ENCODE results near the gene CERS6.

Gene CERS6

DNA sequence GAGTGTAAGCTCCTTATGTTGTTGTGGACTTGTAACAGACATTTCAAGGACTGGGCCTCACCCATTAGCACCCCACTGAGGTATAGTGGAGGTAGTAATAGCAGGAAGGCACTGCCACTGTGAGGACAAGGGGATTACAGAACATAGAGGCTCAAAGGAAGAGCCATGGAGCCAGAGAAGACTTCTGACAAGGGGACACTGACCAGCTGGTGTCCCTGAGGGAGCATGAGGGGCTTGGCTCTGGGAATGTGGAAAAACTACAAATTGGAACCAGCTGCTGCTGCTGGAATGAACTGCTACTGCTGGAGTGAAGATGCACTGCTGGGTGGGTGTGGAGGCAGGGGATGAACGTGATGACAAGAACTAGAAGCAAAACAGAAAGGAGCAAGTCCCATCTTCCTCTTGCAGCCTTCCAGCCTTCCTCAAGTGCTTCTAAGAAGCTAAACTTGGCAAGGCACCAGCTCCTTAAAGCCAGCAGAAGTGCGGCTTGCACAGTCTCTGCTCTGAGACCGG is 179.0 kb downstream of the CERS6 start:
- no peaks in the 10 kb centered on the region for H3K9me3 ChIP-seq (ENCODE audit: control insufficient read depth, insufficient read depth, low read depth, low read length)
- H3K36me3 ChIP-seq (ENCODE audit: control insufficient read depth in 2 of 2, insufficient read depth in 1 of 2, low read length in 2 of 2) = no peaks in the 10 kb centered on the region
- peak; percentile 43 for TF ChIP-seq ZIC2 (tag by site-specific recombination; IDR thresholded peaks at IDR 0.05)
- TF ChIP-seq, protein P1, sequence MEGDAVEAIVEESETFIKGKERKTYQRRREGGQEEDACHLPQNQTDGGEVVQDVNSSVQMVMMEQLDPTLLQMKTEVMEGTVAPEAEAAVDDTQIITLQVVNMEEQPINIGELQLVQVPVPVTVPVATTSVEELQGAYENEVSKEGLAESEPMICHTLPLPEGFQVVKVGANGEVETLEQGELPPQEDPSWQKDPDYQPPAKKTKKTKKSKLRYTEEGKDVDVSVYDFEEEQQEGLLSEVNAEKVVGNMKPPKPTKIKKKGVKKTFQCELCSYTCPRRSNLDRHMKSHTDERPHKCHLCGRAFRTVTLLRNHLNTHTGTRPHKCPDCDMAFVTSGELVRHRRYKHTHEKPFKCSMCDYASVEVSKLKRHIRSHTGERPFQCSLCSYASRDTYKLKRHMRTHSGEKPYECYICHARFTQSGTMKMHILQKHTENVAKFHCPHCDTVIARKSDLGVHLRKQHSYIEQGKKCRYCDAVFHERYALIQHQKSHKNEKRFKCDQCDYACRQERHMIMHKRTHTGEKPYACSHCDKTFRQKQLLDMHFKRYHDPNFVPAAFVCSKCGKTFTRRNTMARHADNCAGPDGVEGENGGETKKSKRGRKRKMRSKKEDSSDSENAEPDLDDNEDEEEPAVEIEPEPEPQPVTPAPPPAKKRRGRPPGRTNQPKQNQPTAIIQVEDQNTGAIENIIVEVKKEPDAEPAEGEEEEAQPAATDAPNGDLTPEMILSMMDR (tag by site-specific recombination; IDR thresholded peaks at IDR 0.05) = 0 out of 2 replicates have a peak, but pooled peaks have one; percentile 9
- no peak for TF ChIP-seq SCRT1 (tag by site-specific recombination; IDR thresholded peaks at IDR 0.05; ENCODE audit: borderline replicate concordance)
- TF ChIP-seq, protein P2, sequence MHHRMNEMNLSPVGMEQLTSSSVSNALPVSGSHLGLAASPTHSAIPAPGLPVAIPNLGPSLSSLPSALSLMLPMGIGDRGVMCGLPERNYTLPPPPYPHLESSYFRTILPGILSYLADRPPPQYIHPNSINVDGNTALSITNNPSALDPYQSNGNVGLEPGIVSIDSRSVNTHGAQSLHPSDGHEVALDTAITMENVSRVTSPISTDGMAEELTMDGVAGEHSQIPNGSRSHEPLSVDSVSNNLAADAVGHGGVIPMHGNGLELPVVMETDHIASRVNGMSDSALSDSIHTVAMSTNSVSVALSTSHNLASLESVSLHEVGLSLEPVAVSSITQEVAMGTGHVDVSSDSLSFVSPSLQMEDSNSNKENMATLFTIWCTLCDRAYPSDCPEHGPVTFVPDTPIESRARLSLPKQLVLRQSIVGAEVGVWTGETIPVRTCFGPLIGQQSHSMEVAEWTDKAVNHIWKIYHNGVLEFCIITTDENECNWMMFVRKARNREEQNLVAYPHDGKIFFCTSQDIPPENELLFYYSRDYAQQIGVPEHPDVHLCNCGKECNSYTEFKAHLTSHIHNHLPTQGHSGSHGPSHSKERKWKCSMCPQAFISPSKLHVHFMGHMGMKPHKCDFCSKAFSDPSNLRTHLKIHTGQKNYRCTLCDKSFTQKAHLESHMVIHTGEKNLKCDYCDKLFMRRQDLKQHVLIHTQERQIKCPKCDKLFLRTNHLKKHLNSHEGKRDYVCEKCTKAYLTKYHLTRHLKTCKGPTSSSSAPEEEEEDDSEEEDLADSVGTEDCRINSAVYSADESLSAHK (tag by site-specific recombination; IDR thresholded peaks at IDR 0.05) = peak; percentile 29; the same call in 1 of the 2 replicates
- TF ChIP-seq KLF8 (tag by site-specific recombination; IDR thresholded peaks at IDR 0.05) = no peak
- 0 out of 2 replicates have a peak, but pooled peaks have one; percentile 17 for TF ChIP-seq OSR2 (tag by site-specific recombination; IDR thresholded peaks at IDR 0.05)
- ChIA-PET CTCF (interaction anchor here (0.9 to 1.1 kb wide), 3 partner anchors 14 to 289 kb away, joined by 3 to 5 read pairs (median 3); no protein-coding TSS in a partner anchor), POLR2A (no interaction called here)
- H3K4me1 ChIP-seq (ENCODE audit: control insufficient read depth, insufficient read depth, low read length) = peaks cover 10% of the 10 kb centered on the region
- no peak overlapping the region for H3K27ac ChIP-seq (ENCODE audit: extremely low read depth, low read depth, low read length)
- H3K4me3 ChIP-seq (ENCODE audit: low read depth, low read length) = no peak overlapping the region

DNA sequence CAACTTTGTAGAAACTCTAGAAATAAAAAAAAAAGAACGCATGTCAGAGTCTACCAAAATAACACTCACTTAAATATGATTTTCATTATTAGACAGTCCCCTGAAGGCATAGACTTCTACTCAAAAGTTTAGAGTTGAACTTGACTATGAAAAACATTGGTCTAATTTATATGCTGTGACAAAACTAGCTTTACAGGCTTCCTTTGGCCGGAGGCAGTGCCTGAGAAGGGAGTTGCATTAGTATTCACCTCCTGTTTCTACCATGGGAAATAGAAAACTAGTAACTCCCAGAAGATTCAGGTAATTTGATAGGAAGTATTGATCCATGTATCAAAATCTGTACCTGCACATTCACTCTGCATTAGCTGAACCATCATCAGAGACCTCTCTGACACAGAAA is 182.9 kb downstream of the CERS6 start:
- Histone ChIP-seq H3K4me3 (ENCODE audit: low read depth, low read length) (no peak overlapping the region), H3K9me3 (ENCODE audit: control insufficient read depth, insufficient read depth, low read depth, low read length) (no peaks in the 10 kb centered on the region), H3K27ac (ENCODE audit: extremely low read depth, low read depth, low read length) (no peak overlapping the region), H3K36me3 (ENCODE audit: control insufficient read depth in 2 of 2, insufficient read depth in 1 of 2, low read length in 2 of 2) (no peaks in the 10 kb centered on the region), H3K4me1 (ENCODE audit: control insufficient read depth, insufficient read depth, low read length) (peaks cover 10% of the 10 kb centered on the region)
- ChIA-PET CTCF (interaction anchor here (0.6 to 1.1 kb wide), 2 partner anchors 39 to 281 kb away, joined by 3 read pairs; no protein-coding TSS in a partner anchor), POLR2A (no interaction called here)
- TF ChIP-seq ZFP41 (tag by site-specific recombination; IDR thresholded peaks at IDR 0.05; ENCODE audit: borderline replicate concordance) (no peak), ZFP37 (tag by site-specific recombination; IDR thresholded peaks at IDR 0.05) (no peak), ZNF19 (tag by site-specific recombination; IDR thresholded peaks at IDR 0.05; ENCODE audit: low read depth) (no peak), PRDM1 (tag by site-specific recombination; IDR thresholded peaks at IDR 0.05) (no peak), ZNF274 (IDR thresholded peaks at IDR 0.05; ENCODE audit: low read length) (no peak), ZNF274 (tag by site-specific recombination; IDR thresholded peaks at IDR 0.05; ENCODE audit: borderline replicate concordance) (no peak)
- TF ChIP-seq, protein P3, sequence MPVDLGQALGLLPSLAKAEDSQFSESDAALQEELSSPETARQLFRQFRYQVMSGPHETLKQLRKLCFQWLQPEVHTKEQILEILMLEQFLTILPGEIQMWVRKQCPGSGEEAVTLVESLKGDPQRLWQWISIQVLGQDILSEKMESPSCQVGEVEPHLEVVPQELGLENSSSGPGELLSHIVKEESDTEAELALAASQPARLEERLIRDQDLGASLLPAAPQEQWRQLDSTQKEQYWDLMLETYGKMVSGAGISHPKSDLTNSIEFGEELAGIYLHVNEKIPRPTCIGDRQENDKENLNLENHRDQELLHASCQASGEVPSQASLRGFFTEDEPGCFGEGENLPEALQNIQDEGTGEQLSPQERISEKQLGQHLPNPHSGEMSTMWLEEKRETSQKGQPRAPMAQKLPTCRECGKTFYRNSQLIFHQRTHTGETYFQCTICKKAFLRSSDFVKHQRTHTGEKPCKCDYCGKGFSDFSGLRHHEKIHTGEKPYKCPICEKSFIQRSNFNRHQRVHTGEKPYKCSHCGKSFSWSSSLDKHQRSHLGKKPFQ (tag by site-specific recombination; IDR thresholded peaks at IDR 0.05) = no peak
- TF ChIP-seq, protein P4, sequence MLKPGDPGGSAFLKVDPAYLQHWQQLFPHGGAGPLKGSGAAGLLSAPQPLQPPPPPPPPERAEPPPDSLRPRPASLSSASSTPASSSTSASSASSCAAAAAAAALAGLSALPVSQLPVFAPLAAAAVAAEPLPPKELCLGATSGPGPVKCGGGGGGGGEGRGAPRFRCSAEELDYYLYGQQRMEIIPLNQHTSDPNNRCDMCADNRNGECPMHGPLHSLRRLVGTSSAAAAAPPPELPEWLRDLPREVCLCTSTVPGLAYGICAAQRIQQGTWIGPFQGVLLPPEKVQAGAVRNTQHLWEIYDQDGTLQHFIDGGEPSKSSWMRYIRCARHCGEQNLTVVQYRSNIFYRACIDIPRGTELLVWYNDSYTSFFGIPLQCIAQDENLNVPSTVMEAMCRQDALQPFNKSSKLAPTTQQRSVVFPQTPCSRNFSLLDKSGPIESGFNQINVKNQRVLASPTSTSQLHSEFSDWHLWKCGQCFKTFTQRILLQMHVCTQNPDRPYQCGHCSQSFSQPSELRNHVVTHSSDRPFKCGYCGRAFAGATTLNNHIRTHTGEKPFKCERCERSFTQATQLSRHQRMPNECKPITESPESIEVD (tag by site-specific recombination; IDR thresholded peaks at IDR 0.05) = 0 out of 2 replicates have a peak, but pooled peaks have one; percentile 52
- TF ChIP-seq, protein P5, sequence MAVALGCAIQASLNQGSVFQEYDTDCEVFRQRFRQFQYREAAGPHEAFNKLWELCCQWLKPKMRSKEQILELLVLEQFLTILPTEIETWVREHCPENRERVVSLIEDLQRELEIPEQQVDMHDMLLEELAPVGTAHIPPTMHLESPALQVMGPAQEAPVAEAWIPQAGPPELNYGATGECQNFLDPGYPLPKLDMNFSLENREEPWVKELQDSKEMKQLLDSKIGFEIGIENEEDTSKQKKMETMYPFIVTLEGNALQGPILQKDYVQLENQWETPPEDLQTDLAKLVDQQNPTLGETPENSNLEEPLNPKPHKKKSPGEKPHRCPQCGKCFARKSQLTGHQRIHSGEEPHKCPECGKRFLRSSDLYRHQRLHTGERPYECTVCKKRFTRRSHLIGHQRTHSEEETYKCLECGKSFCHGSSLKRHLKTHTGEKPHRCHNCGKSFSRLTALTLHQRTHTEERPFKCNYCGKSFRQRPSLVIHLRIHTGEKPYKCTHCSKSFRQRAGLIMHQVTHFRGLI (tag by site-specific recombination; IDR thresholded peaks at IDR 0.05) = no peak
